A673 (cell line): Measurements from ENCODE around the gene TCF3. TPM values are rescaled to one million over a fixed set of nuclear protein-coding genes. Genes with fewer than 3 reads are reported as not detected.

Source experiments
- BruUV-seq: library from RNA; stranded (reverse); fragments of 400-500 nt; replicated peaks from 2 replicates; lab custom pipeline; 2021; lab: Mats Ljungman, UMichigan
- CTCF ChIA-PET: fragments of 300-600 bp; sonication (Branson Sonifier 250); formaldehyde crosslinking; loops from one replicate; lab custom pipeline; 2022; ENCODE audit warnings: antibody characterized with exemption; lab: Charles Lee
- POLR2A ChIA-PET: fragments of 300-600 bp; sonication (Branson Sonifier 250); formaldehyde crosslinking; loops from one replicate; lab custom pipeline; 2022; ENCODE audit warnings: antibody characterized with exemption; ENCODE audit not compliant: low non-redundant PET; lab: Charles Lee
- DNase-seq: peaks from one replicate; pipeline ENCODE4 v3.0.0-alpha.2; 2015; ENCODE audit warnings: low spot score
- H3K27ac ChIP-seq: fragments of 200-600 bp; sonication (generic); 2 replicates; pipeline ENCODE4 v1.5.1; 2016; ENCODE audit warnings: mixed run types, low read depth, mild to moderate bottlenecking, mixed read lengths, antibody characterized with exemption, low read length; ENCODE audit not compliant: poor library complexity, severe bottlenecking
- H3K27me3 ChIP-seq: fragments of 200-600 bp; sonication (generic); replicated peaks from 2 replicates; pipeline ENCODE4 v1.6.1; 2017; ENCODE audit warnings: mixed run types, low read depth, mild to moderate bottlenecking, mixed read lengths, antibody characterized with exemption, low read length; ENCODE audit not compliant: insufficient read depth, poor library complexity
- H3K36me3 ChIP-seq: fragments of 200-600 bp; sonication (generic); 2 replicates; pipeline ENCODE4 v1.6.1; 2016; ENCODE audit warnings: mixed run types, mild to moderate bottlenecking, mixed read lengths, antibody characterized with exemption, low read length; ENCODE audit not compliant: insufficient read depth, poor library complexity, severe bottlenecking
- H3K4me1 ChIP-seq: fragments of 200-600 bp; sonication (generic); 2 replicates; pipeline ENCODE4 v1.6.1; 2017; ENCODE audit warnings: mixed run types, mild to moderate bottlenecking, mixed read lengths, antibody characterized with exemption, low read length; ENCODE audit not compliant: insufficient read depth, poor library complexity, severe bottlenecking
- H3K4me3 ChIP-seq: fragments of 200-600 bp; sonication (generic); 2 replicates; pipeline ENCODE4 v1.5.1; 2016; ENCODE audit warnings: low read depth, mixed run types, mild to moderate bottlenecking, mixed read lengths, low read length; ENCODE audit not compliant: poor library complexity, severe bottlenecking
- H3K9me3 ChIP-seq: fragments of 200-600 bp; sonication (generic); 2 replicates; pipeline ENCODE4 v1.6.1; 2016; ENCODE audit warnings: mixed run types, low read depth, mild to moderate bottlenecking, mixed read lengths, antibody characterized with exemption, low read length; ENCODE audit not compliant: poor library complexity, severe bottlenecking
- EZH2 ChIP-seq: fragments of 200-600 bp; sonication (generic); IDR thresholded peaks from 2 replicates; pipeline ENCODE4 v1.6.1; 2017; ENCODE audit warnings: borderline replicate concordance, low read depth, mild to moderate bottlenecking, mixed read lengths, antibody characterized with exemption, low read length; ENCODE audit not compliant: poor library complexity, severe bottlenecking
- intact Hi-C: fragments of 100-400 bp; cut with micrococcal nuclease; formaldehyde crosslinking; loops from one replicate; pipeline ENCODE4 v1.10.0; 2022; ENCODE audit not compliant: unreplicated experiment
- total RNA-seq: library from RNA; stranded (reverse); gene quantifications from 2 replicates; pipeline ENCODE4 v1.2.3, GENCODE V29; 2021
- TF ChIP-seq, protein P1 (sequence below): fragments of 300-800, 200-600 bp; sonication (generic); conservative IDR thresholded peaks from 2 replicates; pipeline ENCODE4 v1.5.1; 2017; ENCODE audit warnings: low read depth, mild to moderate bottlenecking, antibody characterized with exemption, low read length, moderate library complexity, mixed read lengths

The TCF3 gene
- total RNA-seq, 1 experiment from 2014 or later, result 333 TPM

DNA sequence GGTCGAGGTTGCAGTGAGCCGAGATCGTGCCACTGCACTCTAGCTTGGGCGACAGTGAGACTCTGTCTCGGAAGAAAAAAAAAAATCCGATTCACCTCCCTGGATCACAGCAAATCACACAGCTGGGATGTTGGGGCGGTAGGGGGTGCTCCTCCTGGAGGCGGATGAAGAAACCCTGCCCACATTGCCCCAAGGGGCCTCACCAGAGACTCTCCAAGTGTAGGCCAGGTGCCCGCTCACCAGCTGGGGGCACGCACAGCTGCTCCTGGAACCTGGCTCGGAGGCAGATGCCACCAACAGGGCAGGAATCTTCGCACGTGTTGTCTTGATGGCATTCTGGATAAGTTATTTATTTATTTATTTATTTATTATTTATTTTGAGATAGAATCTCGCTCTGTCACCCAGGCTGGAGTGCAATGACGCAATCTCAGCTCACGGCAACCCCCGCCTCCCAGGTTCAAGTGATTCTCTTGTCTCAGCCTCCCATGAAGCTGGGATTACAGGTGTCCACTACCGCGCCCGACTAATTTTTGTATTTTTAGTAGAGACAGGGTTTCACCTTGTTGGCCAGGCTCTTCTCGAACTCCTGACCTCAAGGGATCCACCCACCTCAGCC, 50.2 kb downstream of the TCF3 start:
- CTCF ChIA-PET, result no interaction called here
- intact Hi-C loops, result loop anchor here (10.0 kb wide), 1 partner anchor 193 kb away; no protein-coding TSS in a partner anchor

DNA sequence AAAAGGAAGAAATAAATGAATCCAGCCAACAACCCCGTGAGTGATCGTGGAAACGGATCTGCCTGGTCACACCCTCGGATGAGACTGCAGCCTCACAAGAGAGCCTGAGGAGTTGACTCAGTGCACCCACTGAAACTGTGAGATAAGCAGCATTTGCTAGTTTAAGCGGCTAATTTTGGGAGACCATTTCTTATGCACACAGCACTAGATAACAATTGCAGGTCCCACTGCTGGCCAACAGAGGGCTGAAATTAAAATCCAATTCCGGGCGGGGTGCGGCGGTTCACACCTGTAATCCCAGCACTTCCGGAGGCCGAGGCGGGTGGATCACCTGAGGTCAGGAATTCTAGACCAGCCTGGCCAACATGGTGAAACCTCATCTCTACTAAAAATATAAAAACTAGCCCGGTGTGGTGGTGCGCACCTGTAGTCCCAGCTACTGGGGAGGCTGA, 50.8 kb downstream of the TCF3 start:
- ChIA-PET CTCF (no interaction called here), POLR2A (no interaction called here)
- H3K36me3 ChIP-seq, result peaks cover 41% of the 10 kb centered on the region
- no peak for DNase-seq
- no peak for TF ChIP-seq EZH2
- TF ChIP-seq, protein P1, sequence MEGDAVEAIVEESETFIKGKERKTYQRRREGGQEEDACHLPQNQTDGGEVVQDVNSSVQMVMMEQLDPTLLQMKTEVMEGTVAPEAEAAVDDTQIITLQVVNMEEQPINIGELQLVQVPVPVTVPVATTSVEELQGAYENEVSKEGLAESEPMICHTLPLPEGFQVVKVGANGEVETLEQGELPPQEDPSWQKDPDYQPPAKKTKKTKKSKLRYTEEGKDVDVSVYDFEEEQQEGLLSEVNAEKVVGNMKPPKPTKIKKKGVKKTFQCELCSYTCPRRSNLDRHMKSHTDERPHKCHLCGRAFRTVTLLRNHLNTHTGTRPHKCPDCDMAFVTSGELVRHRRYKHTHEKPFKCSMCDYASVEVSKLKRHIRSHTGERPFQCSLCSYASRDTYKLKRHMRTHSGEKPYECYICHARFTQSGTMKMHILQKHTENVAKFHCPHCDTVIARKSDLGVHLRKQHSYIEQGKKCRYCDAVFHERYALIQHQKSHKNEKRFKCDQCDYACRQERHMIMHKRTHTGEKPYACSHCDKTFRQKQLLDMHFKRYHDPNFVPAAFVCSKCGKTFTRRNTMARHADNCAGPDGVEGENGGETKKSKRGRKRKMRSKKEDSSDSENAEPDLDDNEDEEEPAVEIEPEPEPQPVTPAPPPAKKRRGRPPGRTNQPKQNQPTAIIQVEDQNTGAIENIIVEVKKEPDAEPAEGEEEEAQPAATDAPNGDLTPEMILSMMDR, result no peak
- H3K4me3 ChIP-seq, result no peak overlapping the region
- peaks cover 6% of the 10 kb centered on the region for H3K4me1 ChIP-seq
- intact Hi-C loops, result loop anchor here (10.0 kb wide), 1 partner anchor 193 kb away; no protein-coding TSS in a partner anchor
- H3K9me3 ChIP-seq, result no peaks in the 10 kb centered on the region
- no peak overlapping the region for H3K27ac ChIP-seq
- H3K27me3 ChIP-seq, result no peaks in the 10 kb centered on the region
- BruUV-seq, result no TSS peak

More for the DNA sequence above, 50.2 kb downstream of the TCF3 start:
- Histone ChIP-seq H3K27me3 (no peaks in the 10 kb centered on the region), H3K4me3 (no peak overlapping the region), H3K4me1 (peaks cover 6% of the 10 kb centered on the region), H3K27ac (no peak overlapping the region), H3K36me3 (peaks cover 36% of the 10 kb centered on the region), H3K9me3 (no peaks in the 10 kb centered on the region)
- POLR2A ChIA-PET, result no interaction called here
- DNase-seq, result no peak
- no peak for TF ChIP-seq EZH2
- TF ChIP-seq, protein P1, result no peak
- BruUV-seq, result no TSS peak

DNA sequence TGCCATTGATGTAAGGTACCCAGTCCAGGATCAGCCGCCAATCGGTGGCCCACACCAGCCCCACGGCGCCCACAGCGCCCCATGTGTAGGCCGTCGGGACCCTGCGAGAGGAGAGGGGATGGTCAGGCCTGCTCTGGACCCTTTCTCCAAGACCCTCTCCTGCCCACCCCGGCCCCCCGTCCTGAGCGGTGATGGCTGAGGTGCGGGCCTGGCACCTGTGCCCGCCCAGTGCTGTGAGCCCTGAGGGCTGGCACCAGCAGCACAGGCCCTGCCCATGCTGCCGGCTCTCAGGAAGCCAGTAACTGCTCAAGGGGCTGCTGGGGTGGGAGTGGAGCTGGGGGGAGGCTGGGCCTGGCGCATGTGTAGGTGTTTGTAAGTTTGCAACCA, 53.0 kb downstream of the TCF3 start:
- Histone ChIP-seq H3K27me3 (no peaks in the 10 kb centered on the region), H3K36me3 (peaks cover 41% of the 10 kb centered on the region), H3K4me1 (no peaks in the 10 kb centered on the region), H3K9me3 (no peaks in the 10 kb centered on the region), H3K4me3 (no peak overlapping the region), H3K27ac (no peak overlapping the region)
- TF ChIP-seq, protein P1, result no peak
- no peak for TF ChIP-seq EZH2
- no peak for DNase-seq
- ChIA-PET CTCF (no interaction called here), POLR2A (no interaction called here)
- intact Hi-C loops, result loop anchor here (10.0 kb wide), 1 partner anchor 325 kb away; the partner anchor contains the start of gene FAM174C
- BruUV-seq, result no TSS peak
